Activated B cell treated with CpG ODN at 0.5 μM for 24 hours (primary cell): ENCODE data around the gene UQCRQ. TPM values are rescaled to one million over a fixed set of nuclear protein-coding genes. Genes with fewer than 3 reads are reported as not detected.

Experiments
- ATAC-seq: fragments of 200-7000 bp; cut with Tn5 transposase; one replicate; pipeline ENCODE4 v1.10.0; 2021; ENCODE audit warnings: low read depth, mild to moderate bottlenecking, moderate library complexity
- CTCF ChIA-PET: fragments of 350-600 bp; sonication (Branson Sonifier 250); formaldehyde crosslinking; loops from one replicate; lab custom pipeline; 2021; ENCODE audit warnings: antibody characterized with exemption; lab: Charles Lee
- POLR2A ChIA-PET: fragments of 350-600 bp; sonication (Branson Sonifier 250); formaldehyde crosslinking; loops from one replicate; lab custom pipeline; 2021; ENCODE audit warnings: antibody characterized with exemption; lab: Charles Lee
- DNase-seq: peaks from one replicate; pipeline ENCODE4 v3.0.0; 2022
- H3K27ac Mint-ChIP-seq: one replicate; pipeline ENCODE4 v1.8.0; 2020; ENCODE audit warnings: mixed read lengths
- H3K27me3 Mint-ChIP-seq: one replicate; pipeline ENCODE4 v1.8.0; 2021; ENCODE audit warnings: mixed read lengths
- H3K36me3 Mint-ChIP-seq: one replicate; pipeline ENCODE4 v1.8.0; 2021; ENCODE audit warnings: low read depth, mixed read lengths
- H3K4me1 Mint-ChIP-seq: one replicate; pipeline ENCODE4 v1.8.0; 2021; ENCODE audit warnings: mixed read lengths
- H3K4me3 Mint-ChIP-seq: one replicate; pipeline ENCODE4 v1.8.0; 2020; ENCODE audit warnings: mild to moderate bottlenecking, mixed read lengths
- H3K9me3 Mint-ChIP-seq: one replicate; pipeline ENCODE4 v1.8.0; 2020; ENCODE audit warnings: mixed read lengths
- intact Hi-C: fragments of 100-400 bp; cut with micrococcal nuclease; formaldehyde crosslinking; loops from one replicate; pipeline ENCODE4 v1.15.1; 2024
- total RNA-seq: library from RNA; stranded (reverse); gene quantifications from 2 replicates; pipeline ENCODE4 v1.2.3, GENCODE V29; 2022
- TF ChIP-seq, protein P1 (sequence below): fragments of 200-600 bp; IDR thresholded peaks from one replicate; pipeline ENCODE4 v1.8.0; 2022; ENCODE audit warnings: antibody characterized with exemption, mild to moderate bottlenecking

UQCRQ gene
- total RNA-seq, 1 donor from 2014 or later = 197 TPM

DNA sequence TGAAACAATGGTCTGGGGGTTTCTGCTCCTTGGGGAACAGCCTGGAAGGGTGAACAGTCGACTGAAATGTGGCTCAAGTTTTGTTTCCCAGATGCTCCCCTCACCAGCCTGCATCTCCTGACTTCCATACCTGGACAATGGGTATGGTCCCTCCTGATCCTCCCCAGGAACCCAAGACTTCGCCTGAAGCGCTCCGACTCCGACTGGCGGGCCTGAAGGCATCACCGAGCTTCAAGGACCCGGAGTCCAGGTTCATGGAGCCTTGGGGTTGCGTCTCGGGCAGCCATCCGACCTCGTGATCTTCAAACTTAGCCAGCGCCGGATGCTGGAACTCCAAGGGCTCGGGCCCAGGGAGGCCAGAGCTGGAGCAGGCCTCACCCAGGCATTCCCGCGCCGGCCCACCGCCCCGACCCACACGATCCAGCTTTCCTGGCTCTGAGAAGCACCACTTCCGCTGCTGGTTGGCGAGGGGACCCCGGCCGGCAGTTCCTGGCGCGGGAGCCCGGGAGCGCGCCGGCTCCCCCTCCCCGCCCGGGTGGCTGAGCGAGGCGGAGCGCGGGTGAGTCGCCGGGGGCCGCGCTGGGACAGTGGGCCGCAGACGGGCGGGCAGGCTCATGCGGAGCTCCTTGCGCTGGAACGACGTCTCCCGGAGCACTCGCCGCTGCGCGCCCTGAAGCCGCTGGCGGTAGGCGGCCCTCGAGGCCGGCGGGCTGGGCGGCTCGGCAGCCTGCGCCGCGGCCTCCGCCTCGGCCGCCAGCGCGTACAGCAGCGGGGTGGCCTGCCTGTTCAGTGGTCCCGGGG, 41.2 kb upstream of the UQCRQ start:
- Mint-ChIP-seq H3K4me1 (peaks cover 11% of the 10 kb centered on the region), H3K9me3 (no peaks in the 10 kb centered on the region), H3K36me3 (no peaks in the 10 kb centered on the region), H3K27me3 (peaks cover 42% of the 10 kb centered on the region), H3K4me3 (no peak overlapping the region), H3K27ac (no peak overlapping the region)
- DNase-seq = no peak
- peak; percentile 4 for ATAC-seq
- POLR2A ChIA-PET = no interaction called here
- TF ChIP-seq, protein P1, sequence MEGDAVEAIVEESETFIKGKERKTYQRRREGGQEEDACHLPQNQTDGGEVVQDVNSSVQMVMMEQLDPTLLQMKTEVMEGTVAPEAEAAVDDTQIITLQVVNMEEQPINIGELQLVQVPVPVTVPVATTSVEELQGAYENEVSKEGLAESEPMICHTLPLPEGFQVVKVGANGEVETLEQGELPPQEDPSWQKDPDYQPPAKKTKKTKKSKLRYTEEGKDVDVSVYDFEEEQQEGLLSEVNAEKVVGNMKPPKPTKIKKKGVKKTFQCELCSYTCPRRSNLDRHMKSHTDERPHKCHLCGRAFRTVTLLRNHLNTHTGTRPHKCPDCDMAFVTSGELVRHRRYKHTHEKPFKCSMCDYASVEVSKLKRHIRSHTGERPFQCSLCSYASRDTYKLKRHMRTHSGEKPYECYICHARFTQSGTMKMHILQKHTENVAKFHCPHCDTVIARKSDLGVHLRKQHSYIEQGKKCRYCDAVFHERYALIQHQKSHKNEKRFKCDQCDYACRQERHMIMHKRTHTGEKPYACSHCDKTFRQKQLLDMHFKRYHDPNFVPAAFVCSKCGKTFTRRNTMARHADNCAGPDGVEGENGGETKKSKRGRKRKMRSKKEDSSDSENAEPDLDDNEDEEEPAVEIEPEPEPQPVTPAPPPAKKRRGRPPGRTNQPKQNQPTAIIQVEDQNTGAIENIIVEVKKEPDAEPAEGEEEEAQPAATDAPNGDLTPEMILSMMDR = no peak
- intact Hi-C loops = no loop called here
- CTCF ChIA-PET = interaction anchor here (1.0 to 1.3 kb wide), 2 partner anchors 10 to 439 kb away, joined by 3 read pairs; no protein-coding TSS in a partner anchor

DNA sequence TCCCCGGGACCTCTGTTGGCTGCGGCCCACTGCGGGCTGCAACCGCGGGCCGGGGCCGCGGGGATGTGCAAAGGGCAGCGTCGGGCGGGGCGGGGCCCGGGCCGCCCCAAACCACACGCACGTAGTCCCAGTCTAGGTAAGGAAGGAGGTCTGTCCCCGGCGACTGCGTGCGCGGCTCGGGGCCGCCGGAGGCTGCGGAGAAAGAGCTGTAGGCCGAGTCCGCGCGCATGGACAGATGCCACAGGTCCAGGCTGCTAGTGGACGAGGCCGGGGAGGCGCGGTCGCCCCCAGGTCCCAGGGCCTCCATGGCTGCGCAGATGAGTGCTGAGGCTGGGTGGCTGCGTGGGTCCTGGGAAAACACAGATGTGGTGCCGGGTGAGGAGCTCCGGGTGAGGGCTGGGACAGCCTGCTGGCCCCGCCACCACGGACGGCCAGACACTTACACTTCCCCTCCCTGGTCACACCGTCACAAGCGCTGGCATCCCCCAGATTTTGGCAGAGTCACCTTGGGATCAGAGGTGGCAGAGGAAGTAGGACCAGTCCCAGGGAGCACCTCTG, 40.5 kb upstream of the UQCRQ start:
- POLR2A ChIA-PET = no interaction called here
- intact Hi-C loops = no loop called here
- TF ChIP-seq, protein P1 = no peak

DNA sequence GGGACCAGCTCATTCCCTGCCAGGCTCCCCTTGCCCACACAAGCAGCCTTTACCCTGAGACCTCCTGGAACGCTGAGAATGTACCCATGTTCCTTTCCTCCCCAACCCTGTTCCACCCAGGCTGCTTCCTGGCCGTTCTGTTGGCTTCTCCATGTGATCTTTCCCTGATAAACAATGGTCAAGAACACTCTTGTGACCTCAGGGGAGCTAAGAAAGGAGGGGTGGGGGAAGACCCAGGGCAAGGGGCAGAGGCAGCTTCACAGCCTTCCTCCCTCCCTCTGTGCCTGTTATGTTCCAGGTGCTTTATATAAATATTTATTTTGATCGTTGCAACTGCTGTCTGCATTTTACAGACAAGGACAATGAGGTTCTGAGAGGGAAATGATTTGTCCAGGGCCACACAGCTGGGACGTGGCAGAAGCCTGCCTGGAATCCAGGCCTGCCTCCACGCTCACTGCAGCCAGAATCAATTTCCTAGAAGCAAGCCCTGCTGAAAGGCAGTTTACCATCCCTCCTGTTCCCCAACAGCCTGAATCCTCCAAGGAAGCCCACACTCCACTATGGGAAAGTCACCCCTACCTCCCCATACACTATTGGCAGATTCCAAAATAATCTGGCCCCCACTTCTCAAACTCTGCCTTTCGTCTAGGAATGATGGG, 39.9 kb upstream of the UQCRQ start:
- TF ChIP-seq, protein P1 = no peak
- intact Hi-C loops = no loop called here
- Mint-ChIP-seq H3K36me3 (no peaks in the 10 kb centered on the region), H3K4me3 (no peak overlapping the region), H3K27ac (no peak overlapping the region), H3K9me3 (no peaks in the 10 kb centered on the region), H3K4me1 (peaks cover 14% of the 10 kb centered on the region), H3K27me3 (peaks cover 39% of the 10 kb centered on the region)
- ChIA-PET CTCF (interaction anchor here (1.0 to 2.7 kb wide), 3 partner anchors 8 to 440 kb away, joined by 3 to 12 read pairs (median 3); no protein-coding TSS in a partner anchor), POLR2A (no interaction called here)
- DNase-seq (no peak), ATAC-seq (no peak)

More for the DNA sequence above, 40.5 kb upstream of the UQCRQ start:
- Mint-ChIP-seq H3K27me3 (peaks cover 39% of the 10 kb centered on the region), H3K4me1 (peaks cover 9% of the 10 kb centered on the region), H3K36me3 (no peaks in the 10 kb centered on the region), H3K9me3 (no peaks in the 10 kb centered on the region), H3K27ac (no peak overlapping the region), H3K4me3 (no peak overlapping the region)
- DNase-seq = no peak
- CTCF ChIA-PET = interaction anchor here (1.0 to 1.3 kb wide), 2 partner anchors 9 to 440 kb away, joined by 3 read pairs; no protein-coding TSS in a partner anchor
- ATAC-seq = peak; percentile 33

DNA sequence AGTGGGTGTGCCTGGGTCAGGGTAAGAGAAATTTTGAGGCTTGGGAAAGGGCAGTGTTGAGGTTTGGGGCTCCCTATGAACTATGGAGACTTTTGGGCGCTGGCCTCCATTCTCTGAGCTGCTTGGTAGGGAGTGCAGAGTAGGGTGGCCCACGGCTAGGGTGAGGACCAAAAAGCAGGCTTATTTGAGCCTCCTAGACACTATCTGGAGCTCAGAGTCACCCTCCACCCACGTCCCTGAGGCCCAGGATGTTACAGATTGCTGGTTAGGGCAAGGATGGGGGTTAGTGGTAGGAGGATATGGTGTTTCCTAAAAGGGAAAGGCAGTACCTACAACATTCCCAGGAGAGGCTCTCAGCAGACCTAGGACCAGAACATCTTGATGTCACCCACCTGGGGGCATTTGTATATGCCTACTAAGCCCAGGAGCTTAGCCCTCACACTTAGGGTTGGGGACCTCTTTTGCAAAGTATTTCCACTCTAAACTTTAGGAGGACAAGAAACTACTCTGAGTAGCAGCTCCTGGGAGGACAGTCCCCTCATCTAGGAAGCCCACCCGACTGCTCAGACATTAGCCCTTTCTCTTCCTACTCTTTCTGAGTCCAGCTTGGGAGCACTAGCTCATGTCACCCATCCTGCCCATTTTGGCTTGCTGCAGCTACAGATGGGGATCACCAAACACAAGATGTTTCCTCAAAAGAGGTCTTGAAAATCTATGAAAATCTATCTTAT, 38.3 kb upstream of the UQCRQ start:
- CTCF ChIA-PET = interaction anchor here (1.2 to 2.7 kb wide), 3 partner anchors 10 to 55 kb away, joined by 4 to 16 read pairs (median 12); no protein-coding TSS in a partner anchor
- ATAC-seq = no peak

More for the DNA sequence above, 38.3 kb upstream of the UQCRQ start:
- H3K9me3 Mint-ChIP-seq = no peaks in the 10 kb centered on the region
- intact Hi-C loops = no loop called here
- POLR2A ChIA-PET = interaction anchor here (0.6 kb wide), 1 partner anchor 8 kb away, joined by 3 read pairs; no protein-coding TSS in a partner anchor
- H3K36me3 Mint-ChIP-seq = no peaks in the 10 kb centered on the region
- TF ChIP-seq, protein P1 = no peak
- H3K27ac Mint-ChIP-seq = no peak overlapping the region
- peaks cover 36% of the 10 kb centered on the region for H3K27me3 Mint-ChIP-seq
- H3K4me3 Mint-ChIP-seq = peak overlapping the region; percentile 7
- DNase-seq = no peak
- peaks cover 14% of the 10 kb centered on the region for H3K4me1 Mint-ChIP-seq
